NT2/D1 (cell line): ENCODE data around the gene VPS50.

Source experiments
- SUZ12 ChIP-seq: IDR thresholded peaks from 2 replicates; pipeline ENCODE4 v1.6.1; 2011; ENCODE audit not compliant: insufficient read length, insufficient read depth; ENCODE audit errors: extremely low read depth
- YY1 ChIP-seq: IDR thresholded peaks from 2 replicates; pipeline ENCODE4 v1.6.1; 2011; ENCODE audit not compliant: insufficient read length, insufficient read depth

- no peak for TF ChIP-seq SUZ12
- TF ChIP-seq YY1 = no peak
Measured at GRCh38 chr7:93218997-93219827, 13.0 kb upstream of the VPS50 start.
